LNCaP clone FGC (cell line): Measurements from ENCODE around the gene LRRN1.
"Not testable (repeated sequence)": the region's sequence is repeated elsewhere in the genome, so short reads cannot be mapped to it uniquely, and the experiment has no call there.

Experiments used
- DNase-seq: peaks from one replicate; pipeline ENCODE4 v3.0.0-alpha.2; 2011; ENCODE audit warnings: low read depth
- H3K4me3 ChIP-seq: 2 replicates; pipeline ENCODE4 v1.5.1; 2011; ENCODE audit warnings: mild to moderate bottlenecking, low read depth, low read length, control low read depth
- CTCF ChIP-seq: IDR thresholded peaks from 2 replicates; pipeline ENCODE4 v1.5.1; 2012; ENCODE audit warnings: mild to moderate bottlenecking; ENCODE audit not compliant: control insufficient read depth, insufficient read depth; ENCODE audit errors: extremely low read depth

The LRRN1 gene

GRCh38 chr3:3862534-3862933 lies 63.3 kb downstream of the LRRN1 start:
- no peak overlapping the region for H3K4me3 ChIP-seq
- no peak for DNase-seq
- no peak for TF ChIP-seq CTCF

- TF ChIP-seq CTCF = no peak
- H3K4me3 ChIP-seq = no peak overlapping the region
- DNase-seq = no peak
These were observed 76.3 kb downstream of the LRRN1 start for GRCh38 chr3:3875491-3875890.

- no peak for DNase-seq
- TF ChIP-seq CTCF = no peak
- H3K4me3 ChIP-seq = no peak overlapping the region
These were observed 81.8 kb downstream of the LRRN1 start for GRCh38 chr3:3881050-3881449.

- DNase-seq, H3K4me3 ChIP-seq: not testable (repeated sequence)
These were observed 88.1 kb downstream of the LRRN1 start for GRCh38 chr3:3887311-3887710.

GRCh38 chr3:3893590-3893989 lies 94.4 kb downstream of the LRRN1 start:
- no peak for DNase-seq
- no peak overlapping the region for H3K4me3 ChIP-seq
- TF ChIP-seq CTCF = no peak
